Mesenchymal stem cell (in vitro differentiated cells and primary cell): ENCODE measurements around the gene TMEM53.

Source experiments
- DNase-seq: peaks from one replicate; pipeline ENCODE4 v3.0.0-alpha.2; 2013
- H2AFZ ChIP-seq: one replicate; pipeline ENCODE4 v1.6.1; 2013; ENCODE audit warnings: low read depth, mild to moderate bottlenecking, control low read depth, inconsistent platforms, low read length, moderate library complexity
- H2AK5ac ChIP-seq: 2 replicates; pipeline ENCODE4 v1.6.1; 2013; ENCODE audit warnings: low read length, moderate library complexity, mild to moderate bottlenecking, inconsistent platforms; ENCODE audit not compliant: severe bottlenecking
- H2BK120ac ChIP-seq: one replicate; pipeline ENCODE4 v1.6.1; 2013; ENCODE audit warnings: low read depth, mild to moderate bottlenecking, inconsistent platforms, low read length, moderate library complexity
- H2BK12ac ChIP-seq, 2 experiments: one replicate each; pipeline ENCODE4 v1.6.1; 2013; ENCODE audit warnings: inconsistent platforms in 2 of 2, low read length in 2 of 2, mild to moderate bottlenecking in 2 of 2, moderate library complexity in 2 of 2, control low read depth in 1 of 2
- H2BK15ac ChIP-seq: one replicate; pipeline ENCODE4 v1.6.1; 2013; ENCODE audit warnings: mild to moderate bottlenecking, low read depth, inconsistent platforms; ENCODE audit not compliant: poor library complexity, severe bottlenecking
- H2BK5ac ChIP-seq: 2 replicates; pipeline ENCODE4 v1.6.1; 2013; ENCODE audit warnings: low read depth, mild to moderate bottlenecking, low read length, control low read depth, inconsistent platforms; ENCODE audit not compliant: poor library complexity, severe bottlenecking
- H3K14ac ChIP-seq, 2 experiments: one replicate each; pipeline ENCODE4 v1.6.1; 2013; ENCODE audit warnings: inconsistent platforms in 2 of 2, low read length in 2 of 2, control low read depth in 1 of 2, mild to moderate bottlenecking in 1 of 2, moderate library complexity in 1 of 2
- H3K18ac ChIP-seq, 2 experiments: one replicate each; pipeline ENCODE4 v1.6.1; 2013; ENCODE audit warnings: inconsistent platforms in 2 of 2, low read length in 2 of 2, control low read depth in 1 of 2, low read depth in 1 of 2, mild to moderate bottlenecking in 1 of 2
- H3K23ac ChIP-seq, 2 experiments: one replicate each; pipeline ENCODE4 v1.6.1; 2013; ENCODE audit warnings: inconsistent platforms in 2 of 2, low read length in 2 of 2, mild to moderate bottlenecking in 2 of 2, moderate library complexity in 2 of 2, control low read depth in 1 of 2
- H3K27ac ChIP-seq: 2 replicates; pipeline ENCODE4 v1.5.1; 2013; ENCODE audit warnings: mild to moderate bottlenecking, moderate library complexity, low read length, control low read depth, inconsistent platforms; ENCODE audit not compliant: poor library complexity, severe bottlenecking
- H3K27me3 ChIP-seq, 2 experiments: 2 replicates each; pipeline versions ENCODE4 v1.6.1 to v1.7.0; 2013; ENCODE audit warnings: low read length in 2 of 2, mild to moderate bottlenecking in 2 of 2, moderate library complexity in 2 of 2, control low read depth in 1 of 2, inconsistent platforms in 1 of 2; ENCODE audit not compliant: control insufficient read depth in 1 of 2, insufficient read depth in 1 of 2
- H3K36me3 ChIP-seq, 2 experiments: 2 replicates each; pipeline versions ENCODE4 v1.6.1 to v1.7.0; 2013; ENCODE audit warnings: low read length in 2 of 2, control low read depth in 1 of 2, inconsistent platforms in 1 of 2, low read depth in 1 of 2, mild to moderate bottlenecking in 1 of 2; ENCODE audit not compliant: insufficient read depth in 2 of 2, control insufficient read depth in 1 of 2
- H3K4ac ChIP-seq, 2 experiments: one replicate each; pipeline ENCODE4 v1.6.1; 2013; ENCODE audit warnings: inconsistent platforms in 2 of 2, low read length in 2 of 2, mild to moderate bottlenecking in 2 of 2, moderate library complexity in 2 of 2, control low read depth in 1 of 2, low read depth in 1 of 2
- H3K4me1 ChIP-seq: 2 replicates; pipeline ENCODE4 v1.6.1; 2013; ENCODE audit warnings: low read depth, low read length, control low read depth; ENCODE audit not compliant: control insufficient read depth, insufficient read depth
- H3K4me2 ChIP-seq: 2 replicates; pipeline ENCODE4 v1.6.1; 2013; ENCODE audit warnings: low read length, mild to moderate bottlenecking, inconsistent platforms; ENCODE audit not compliant: poor library complexity, severe bottlenecking
- H3K4me3 ChIP-seq, 2 experiments: 2 replicates each; pipeline versions ENCODE4 v1.5.1 to v1.7.0; 2013; ENCODE audit warnings: low read length in 2 of 2, mild to moderate bottlenecking in 2 of 2, control low read depth in 1 of 2, low read depth in 1 of 2; ENCODE audit not compliant: insufficient read depth in 1 of 2
- H3K79me1 ChIP-seq: replicated peaks from 2 replicates; pipeline ENCODE4 v1.6.1; 2013; ENCODE audit warnings: mild to moderate bottlenecking, control low read depth, low read length, inconsistent platforms; ENCODE audit not compliant: poor library complexity, severe bottlenecking
- H3K9ac ChIP-seq: 2 replicates; pipeline ENCODE4 v1.7.0; 2013; ENCODE audit warnings: mild to moderate bottlenecking, low read length, moderate library complexity
- H3K9me3 ChIP-seq: 2 replicates; pipeline ENCODE4 v1.7.0; 2013; ENCODE audit warnings: mild to moderate bottlenecking, low read length; ENCODE audit not compliant: control insufficient read depth
- H4K8ac ChIP-seq: one replicate; pipeline ENCODE4 v1.6.1; 2013; ENCODE audit warnings: inconsistent platforms, mild to moderate bottlenecking, low read length, moderate library complexity
- H4K91ac ChIP-seq: one replicate; pipeline ENCODE4 v1.6.1; 2013; ENCODE audit warnings: mild to moderate bottlenecking, low read length, inconsistent platforms
- WGBS: methylation state at CpG from one replicate; pipeline ENCODE4 v1.1.7; 2013; ENCODE audit warnings: mixed read lengths; 5-methylcytosine and 5-hydroxymethylcytosine counted together

The TMEM53 gene

GRCh38 chr1:44640200-44640853, 34.0 kb downstream of the TMEM53 start:
- H3K14ac ChIP-seq: no peak overlapping the region
- H3K79me1 ChIP-seq: peaks cover 69% of the 10 kb centered on the region
- H3K4me2 ChIP-seq: no peak overlapping the region
- no peak overlapping the region for H2BK5ac ChIP-seq
- no peaks in the 10 kb centered on the region for H3K27me3 ChIP-seq
- DNase-seq: no peak
- no peak overlapping the region for H3K18ac ChIP-seq
- H3K4me3 ChIP-seq: no peak overlapping the region
- no peak overlapping the region for H3K27ac ChIP-seq
- WGBS: 94% methylated on average over 24 of the region's 24 CpGs
- peaks cover 6% of the 10 kb centered on the region for H3K4me1 ChIP-seq
- H3K9ac ChIP-seq: no peak overlapping the region
- H2AK5ac ChIP-seq: no peak overlapping the region
- H3K4ac ChIP-seq: no peak overlapping the region
- no peak overlapping the region for H2BK12ac ChIP-seq
- no peak overlapping the region for H4K8ac ChIP-seq
- H4K91ac ChIP-seq: no peak overlapping the region
- H2BK120ac ChIP-seq: no peak overlapping the region
- H3K9me3 ChIP-seq: no peaks in the 10 kb centered on the region
- H3K36me3 ChIP-seq: peaks cover 87 to 93% of the 10 kb centered on the region in 2 experiments
- no peak overlapping the region for H2AFZ ChIP-seq
- no peak overlapping the region for H2BK15ac ChIP-seq
- no peak overlapping the region for H3K23ac ChIP-seq

- Histone ChIP-seq H3K27ac (no peak overlapping the region), H3K23ac (no peak overlapping the region), H2BK15ac (no peak overlapping the region), H2AK5ac (no peak overlapping the region), H3K4me3 (no peak overlapping the region), H2BK5ac (no peak overlapping the region), H2BK12ac (no peak overlapping the region), H3K9ac (no peak overlapping the region), H2AFZ (no peak overlapping the region), H3K79me1 (peaks cover 76% of the 10 kb centered on the region), H3K4me1 (peaks cover 3% of the 10 kb centered on the region), H3K14ac (no peak overlapping the region), H3K4me2 (no peak overlapping the region), H3K27me3 (no peaks in the 10 kb centered on the region), H4K8ac (no peak overlapping the region), H3K36me3 (peaks cover 78 to 95% of the 10 kb centered on the region in 2 experiments), H3K18ac (no peak overlapping the region), H3K4ac (no peak overlapping the region), H3K9me3 (no peaks in the 10 kb centered on the region), H4K91ac (no peak overlapping the region), H2BK120ac (no peak overlapping the region)
- 98% methylated on average over 27 of the region's 27 CpGs for WGBS
- DNase-seq: no peak
Observed at GRCh38 chr1:44637702-44638411, 36.4 kb downstream of the TMEM53 start.

DNA sequence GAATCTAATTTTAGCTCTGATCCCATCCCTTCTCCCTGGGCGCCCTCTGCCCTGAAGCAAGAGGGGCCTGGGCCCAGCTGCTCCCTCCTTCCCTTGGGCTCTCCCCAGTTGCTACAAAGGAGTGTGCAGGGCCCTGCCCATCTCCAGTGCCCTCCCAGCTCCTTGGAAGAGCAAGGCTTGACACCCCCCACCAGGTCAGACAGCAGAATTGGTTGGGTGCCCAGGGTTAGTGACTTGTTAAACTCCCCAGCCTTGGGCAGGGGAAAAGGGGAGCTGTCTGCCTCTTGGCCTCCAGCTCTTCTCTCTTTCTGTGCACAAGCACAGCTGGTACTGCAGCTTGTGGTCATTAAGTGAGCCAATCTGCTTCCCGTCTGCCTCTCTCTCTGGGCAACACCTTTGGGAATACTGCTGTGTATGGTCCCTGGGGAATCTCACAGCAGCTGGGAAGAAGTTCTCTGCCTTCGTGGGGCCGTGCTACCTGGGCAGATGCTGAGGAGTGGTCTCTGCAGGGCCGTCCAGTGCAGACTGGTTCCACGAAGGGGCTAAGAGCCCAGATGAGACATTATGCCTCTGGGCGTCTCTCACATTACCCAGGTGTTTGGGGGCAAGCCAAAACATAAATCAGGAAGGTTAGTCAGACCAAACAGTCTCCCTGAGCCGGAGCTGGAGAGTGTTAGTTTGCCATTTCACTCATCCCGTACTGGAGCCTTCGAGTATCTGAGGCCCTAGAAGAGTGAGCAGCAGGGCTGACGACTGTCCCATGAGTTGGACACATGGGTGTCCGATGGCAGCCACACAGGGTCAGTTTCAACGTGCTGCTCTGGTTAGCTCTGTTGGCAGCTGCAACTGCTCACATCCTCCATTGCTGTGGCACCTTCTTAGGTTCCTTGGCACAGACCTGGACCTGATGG, 37.3 kb downstream of the TMEM53 start:
- Histone ChIP-seq H3K18ac (no peak overlapping the region), H3K4me2 (no peak overlapping the region), H2BK15ac (no peak overlapping the region), H3K4me3 (no peak overlapping the region), H2BK5ac (no peak overlapping the region), H3K79me1 (peaks cover 73% of the 10 kb centered on the region), H3K9me3 (no peaks in the 10 kb centered on the region), H3K36me3 (peaks cover 71 to 87% of the 10 kb centered on the region in 2 experiments), H2AFZ (no peak overlapping the region), H3K4ac (no peak overlapping the region), H2BK120ac (no peak overlapping the region), H2BK12ac (no peak overlapping the region), H3K27me3 (no peaks in the 10 kb centered on the region), H4K8ac (no peak overlapping the region), H4K91ac (no peak overlapping the region), H3K14ac (no peak overlapping the region), H2AK5ac (no peak overlapping the region), H3K27ac (no peak overlapping the region), H3K9ac (peak overlapping the region; percentile 27), H3K4me1 (peaks cover 3% of the 10 kb centered on the region), H3K23ac (no peak overlapping the region)
- DNase-seq: no peak
- WGBS: 93% methylated on average over 13 of the region's 13 CpGs
